SKM-1 (cell line): ENCODE results near the gene CHCHD10.

Source experiments
- DNase-seq: peaks from one replicate; lab custom pipeline; 2025; ENCODE audit not compliant: unreplicated experiment; lab: John Stamatoyannopoulos, UW

The CHCHD10 gene

GRCh38 chr22:23773483-23774113 lies 5.8 kb upstream of the CHCHD10 start:
- no peak for DNase-seq

- DNase-seq, result no peak
Measured at GRCh38 chr22:23772649-23773473, 5.1 kb upstream of the CHCHD10 start, which contains the start of gene MMP11. MMP11 (plus strand) TSS chr22:23772849; CDS start chr22:23772871, 22 bp downstream.

GRCh38 chr22:23772315-23772648 lies 4.5 kb upstream of the CHCHD10 start:
- no peak for DNase-seq

GRCh38 chr22:23769321-23769965 lies 1.7 kb upstream of the CHCHD10 start:
- DNase-seq, result no peak

GRCh38 chr22:23767303-23767672 lies 484 bp downstream of the CHCHD10 start:
- no peak for DNase-seq

- DNase-seq, result no peak
Measured at GRCh38 chr22:23764899-23765881, 2.6 kb downstream of the CHCHD10 start.

- DNase-seq, result no peak
Measured at GRCh38 chr22:23763954-23764353, 3.8 kb downstream of the CHCHD10 start.

- DNase-seq, result no peak
Measured at GRCh38 chr22:23763579-23763945, 4.2 kb downstream of the CHCHD10 start.

GRCh38 chr22:23762842-23763578 lies 4.8 kb downstream of the CHCHD10 start, which contains the start of gene C22orf15:
C22orf15 (plus strand) TSS chr22:23762990; CDS start chr22:23763307, 317 bp downstream.
- DNase-seq, result no peak

GRCh38 chr22:23760056-23760455 lies 7.7 kb downstream of the CHCHD10 start:
- DNase-seq, result no peak

GRCh38 chr22:23759566-23759965 lies 8.2 kb downstream of the CHCHD10 start:
- no peak for DNase-seq

- no peak for DNase-seq
Measured at GRCh38 chr22:23756891-23757290, 10.9 kb downstream of the CHCHD10 start.

- no peak for DNase-seq
Measured at GRCh38 chr22:23755711-23756110, 12.1 kb downstream of the CHCHD10 start.

GRCh38 chr22:23754980-23755636 lies 12.7 kb downstream of the CHCHD10 start:
- DNase-seq, result no peak

- no peak for DNase-seq
Measured at GRCh38 chr22:23754220-23754919, 13.4 kb downstream of the CHCHD10 start, which contains the start of gene VPREB3. VPREB3 (minus strand) TSS chr22:23754425; CDS start chr22:23754363, 62 bp downstream.

- no peak for DNase-seq
Measured at GRCh38 chr22:23753385-23753784, 14.4 kb downstream of the CHCHD10 start.

GRCh38 chr22:23752750-23753149 lies 15.0 kb downstream of the CHCHD10 start:
- DNase-seq, result no peak

GRCh38 chr22:23752090-23752691 lies 15.6 kb downstream of the CHCHD10 start:
- no peak for DNase-seq
